Omental fat pad (tissue), 4 donors: ENCODE data around the gene CEBPB. TPM values are rescaled to one million over a fixed set of nuclear protein-coding genes. Genes with fewer than 3 reads are reported as not detected.
"Not testable (repeated sequence)": the region's sequence is repeated elsewhere in the genome, so short reads cannot be mapped to it uniquely, and the experiment has no call there.

ENCODE experiments used
- ATAC-seq: fragments of 150-250 bp; one replicate; pipeline ENCODE4 v1.9.1; 2016; ENCODE audit warnings: mild to moderate bottlenecking, moderate library complexity; ENCODE audit not compliant: low FRiP score
- DNase-seq: peaks from one replicate; pipeline ENCODE4 v3.0.0-alpha.2; 2019; ENCODE audit warnings: low spot score
- total RNA-seq, 4 donors: library from RNA; depleted of rRNA; stranded (reverse); fragments of >200 nt; gene quantifications; one replicate each; pipeline ENCODE4 v1.1.0, GENCODE V29; 2016
- TF ChIP-seq, protein P1 (sequence below), 3 donors: fragments of 450-650 bp; IDR thresholded peaks; one replicate each; pipeline ENCODE4 v1.5.1; 2016 to 2017; ENCODE audit warnings: antibody characterized with exemption in 3 of 3, mild to moderate bottlenecking in 3 of 3, moderate library complexity in 2 of 3

The CEBPB gene
- total RNA-seq, 4 donors from 2014 or later = 158 to 345 (median 227) TPM

DNA sequence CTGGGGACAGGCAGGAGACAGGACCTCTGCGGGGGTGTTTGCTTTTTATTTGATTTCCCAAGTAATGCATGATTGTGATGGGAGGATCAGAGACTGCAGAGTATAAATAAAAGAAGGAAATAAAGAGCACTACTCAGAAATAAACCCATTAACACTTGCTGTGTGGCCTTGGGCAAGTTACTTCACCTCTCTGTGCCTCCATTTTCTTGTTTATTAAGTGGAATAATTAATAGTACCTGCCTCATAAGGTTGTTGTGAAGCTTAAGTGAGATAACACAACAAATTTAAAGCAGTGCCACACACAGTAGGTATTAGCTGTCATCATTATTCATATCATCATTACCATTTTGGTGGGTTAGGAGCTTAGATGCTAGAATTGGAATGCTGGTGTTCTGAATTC is 8.1 kb downstream of the CEBPB start:
- ATAC-seq = no peak
- TF ChIP-seq, protein P1, sequence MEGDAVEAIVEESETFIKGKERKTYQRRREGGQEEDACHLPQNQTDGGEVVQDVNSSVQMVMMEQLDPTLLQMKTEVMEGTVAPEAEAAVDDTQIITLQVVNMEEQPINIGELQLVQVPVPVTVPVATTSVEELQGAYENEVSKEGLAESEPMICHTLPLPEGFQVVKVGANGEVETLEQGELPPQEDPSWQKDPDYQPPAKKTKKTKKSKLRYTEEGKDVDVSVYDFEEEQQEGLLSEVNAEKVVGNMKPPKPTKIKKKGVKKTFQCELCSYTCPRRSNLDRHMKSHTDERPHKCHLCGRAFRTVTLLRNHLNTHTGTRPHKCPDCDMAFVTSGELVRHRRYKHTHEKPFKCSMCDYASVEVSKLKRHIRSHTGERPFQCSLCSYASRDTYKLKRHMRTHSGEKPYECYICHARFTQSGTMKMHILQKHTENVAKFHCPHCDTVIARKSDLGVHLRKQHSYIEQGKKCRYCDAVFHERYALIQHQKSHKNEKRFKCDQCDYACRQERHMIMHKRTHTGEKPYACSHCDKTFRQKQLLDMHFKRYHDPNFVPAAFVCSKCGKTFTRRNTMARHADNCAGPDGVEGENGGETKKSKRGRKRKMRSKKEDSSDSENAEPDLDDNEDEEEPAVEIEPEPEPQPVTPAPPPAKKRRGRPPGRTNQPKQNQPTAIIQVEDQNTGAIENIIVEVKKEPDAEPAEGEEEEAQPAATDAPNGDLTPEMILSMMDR (IDR thresholded peaks at IDR 0.05) = no peak
- DNase-seq = no peak

DNA sequence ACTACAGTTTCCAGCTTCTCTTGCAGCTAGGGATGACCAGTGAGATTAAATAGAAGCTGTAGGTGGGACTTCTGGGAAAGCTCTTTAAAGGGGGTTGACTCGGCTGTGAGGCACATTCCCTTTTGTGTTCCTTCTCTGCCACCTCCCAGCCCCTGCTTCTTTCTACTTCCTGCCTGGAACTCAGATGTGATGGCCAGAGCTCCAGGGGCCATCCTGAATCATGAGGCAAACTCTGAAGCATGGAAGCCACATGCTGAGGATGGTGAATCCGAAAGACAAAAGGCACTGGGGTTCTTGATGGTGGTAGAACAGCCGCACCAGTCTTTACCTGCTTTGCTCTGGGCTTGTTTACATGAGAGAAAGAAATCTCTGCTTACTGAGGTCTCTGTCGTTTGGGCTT is 9.1 kb downstream of the CEBPB start:
- TF ChIP-seq, protein P1 (IDR thresholded peaks at IDR 0.05) = no peak
- DNase-seq (no peak), ATAC-seq (no peak)

DNA sequence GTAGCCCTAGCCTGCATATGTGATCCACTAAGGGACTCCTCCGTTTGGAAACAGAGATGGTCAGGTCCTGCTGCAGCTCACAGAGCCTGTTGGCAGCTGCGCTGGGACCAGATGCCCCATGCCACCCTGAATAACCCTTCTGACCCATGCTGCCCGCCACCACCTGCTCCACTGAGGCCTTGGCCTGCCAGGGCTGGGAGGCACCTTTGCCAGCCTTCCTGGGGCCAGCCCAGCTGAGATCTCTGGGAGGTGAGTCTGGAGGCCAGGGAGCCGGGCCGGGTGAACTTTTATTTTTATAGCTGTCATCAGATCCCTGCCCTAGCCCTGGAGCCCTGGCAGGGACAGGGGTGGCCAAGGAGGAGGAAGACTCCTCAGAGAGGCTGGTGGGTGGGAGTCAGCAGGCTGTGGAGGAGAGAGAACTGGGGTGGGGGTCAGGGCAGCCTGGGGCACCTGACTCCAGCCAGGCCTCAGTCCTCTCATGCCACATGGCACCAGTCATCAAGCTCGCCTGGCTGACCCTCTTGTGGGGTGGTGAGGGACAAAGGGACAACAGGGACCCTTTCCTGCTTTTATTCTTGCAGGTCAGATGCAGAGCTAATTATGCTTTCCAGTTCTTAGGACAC is 10.0 kb downstream of the CEBPB start:
- DNase-seq (no peak), ATAC-seq (no peak)
- TF ChIP-seq, protein P1 (IDR thresholded peaks at IDR 0.05) = no peak

DNA sequence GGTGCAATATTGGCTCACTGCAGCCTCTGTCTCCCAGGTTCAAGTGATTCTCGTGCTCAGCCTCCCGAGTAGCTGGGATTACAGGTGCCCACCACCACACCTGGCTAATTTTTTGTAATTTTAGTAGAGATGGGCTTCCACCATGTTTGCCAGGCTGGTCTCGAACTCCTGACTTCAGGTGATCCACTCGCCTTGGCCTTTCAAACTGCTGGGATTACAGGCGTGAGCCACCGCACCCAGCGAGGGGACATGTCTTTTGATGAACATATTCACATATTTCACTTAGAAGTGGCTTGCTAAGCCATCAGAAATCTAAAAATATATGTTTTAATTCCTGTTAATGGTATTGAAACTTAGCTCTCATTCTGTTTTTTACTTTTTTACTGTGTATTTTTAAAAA is 11.1 kb downstream of the CEBPB start:
- ATAC-seq, DNase-seq: not testable (repeated sequence)

DNA sequence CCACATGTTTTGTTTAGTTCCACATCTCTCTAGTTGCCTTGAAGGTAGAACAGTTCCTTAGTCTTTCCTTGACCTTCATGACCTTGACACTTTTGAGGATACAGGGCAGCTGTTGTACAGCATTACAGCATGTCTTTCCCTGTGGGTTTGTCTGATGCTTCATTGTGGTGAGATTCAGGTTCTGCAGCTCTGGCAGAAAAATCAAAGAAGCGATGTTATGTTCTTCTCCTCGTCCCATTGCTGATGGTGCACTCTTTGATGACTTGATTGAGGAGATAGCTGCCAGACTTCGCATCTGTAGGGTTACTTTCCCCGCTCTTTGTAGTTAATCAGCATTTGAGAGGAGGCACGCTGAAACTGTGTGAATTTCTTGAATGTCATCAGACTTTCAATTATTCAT is 12.0 kb downstream of the CEBPB start:
- DNase-seq = no peak
- TF ChIP-seq, protein P1 (IDR thresholded peaks at IDR 0.05) = no peak
- ATAC-seq = no peak

DNA sequence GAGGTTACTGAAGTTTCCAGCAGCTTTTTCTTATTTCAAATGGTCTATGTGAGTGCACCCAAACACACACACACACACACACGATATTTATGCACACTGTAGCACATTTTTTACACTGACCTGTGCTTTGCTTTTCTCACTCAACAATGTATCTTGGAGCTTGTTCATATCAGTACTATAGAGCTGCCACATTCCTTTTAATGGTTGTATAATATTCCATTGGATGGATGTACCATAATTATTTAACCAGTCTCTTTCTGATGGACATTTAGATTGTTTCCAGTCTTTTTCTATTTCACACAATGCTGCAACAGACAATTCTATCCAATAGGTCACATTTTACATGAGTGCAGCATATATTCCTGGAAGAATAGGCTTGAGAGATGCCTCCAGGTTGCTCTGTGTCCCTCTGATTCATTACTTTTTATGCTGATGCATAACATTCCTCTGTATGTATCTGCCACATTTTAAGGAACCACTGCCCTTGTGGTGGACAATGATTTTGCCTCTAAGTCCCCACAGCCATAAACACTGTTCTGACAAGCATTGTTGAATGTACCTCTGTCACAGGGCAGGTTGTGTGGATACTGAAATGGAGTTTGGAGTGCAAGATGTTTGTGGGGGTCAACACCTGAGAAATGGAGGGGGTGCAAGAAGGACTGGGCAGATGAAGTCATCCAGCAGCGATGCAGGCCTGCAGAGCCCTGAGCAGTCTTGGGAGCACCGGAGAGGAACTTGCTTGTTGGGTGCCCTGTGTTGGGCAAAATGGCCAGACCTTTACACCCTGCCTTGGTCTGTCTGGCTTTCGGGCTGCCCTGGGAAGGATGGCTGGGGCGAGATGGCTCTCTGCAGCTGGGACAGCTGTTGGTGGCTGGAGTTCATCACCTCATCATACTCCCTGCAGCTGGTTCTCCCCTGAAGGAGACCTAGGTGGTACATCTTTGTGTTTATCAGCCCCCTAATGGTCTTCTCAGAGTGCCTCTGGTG is 13.6 kb downstream of the CEBPB start:
- ATAC-seq (no peak), DNase-seq (no peak)
- TF ChIP-seq, protein P1 (IDR thresholded peaks at IDR 0.05) = no peak

DNA sequence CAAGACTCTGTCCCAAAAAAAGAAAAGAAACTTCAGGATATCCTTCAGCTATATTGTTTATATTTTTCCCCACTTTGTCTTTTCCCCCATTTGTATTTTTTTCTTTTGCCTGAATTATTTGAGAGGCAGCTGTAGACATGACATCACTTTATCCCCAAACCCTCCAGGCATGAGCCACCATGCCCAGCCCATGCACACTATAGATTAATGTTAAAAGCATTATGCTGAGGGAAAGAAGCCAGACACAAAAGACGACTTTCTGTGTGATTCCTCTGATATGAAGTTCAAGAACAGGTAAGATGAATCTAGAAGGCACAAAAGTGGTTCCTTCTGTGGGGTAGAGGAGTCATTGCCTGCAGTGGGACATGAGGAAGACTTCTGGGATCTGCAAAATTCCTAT is 16.4 kb downstream of the CEBPB start:
- TF ChIP-seq, protein P1 (IDR thresholded peaks at IDR 0.05) = no peak
- DNase-seq (no peak), ATAC-seq (no peak)
